Motor neuron (in vitro differentiated cells): ENCODE results near the gene LRP1. TPM values are rescaled to one million over a fixed set of nuclear protein-coding genes. Genes with fewer than 3 reads are reported as not detected.
A peak's percentile ranks its signal among the peaks of the same experiment; 100 is the strongest.

Experiments used
- ATAC-seq, 8 experiments: fragments of 200-7000 bp; cut with Tn5 transposase; replicated peaks in 6 of 8; 2 replicates each; pipeline ENCODE4 v1.8.0; 2021; ENCODE audit warnings: mild to moderate bottlenecking in 8 of 8, moderate library complexity in 8 of 8
- H3K27ac ChIP-seq, 2 donors: fragments of 250-450 bp; sonication (Bioruptor Pico); 2 replicates each; pipeline ENCODE4 v1.9.0; 2021; ENCODE audit warnings: antibody characterized with exemption in 2 of 2, mild to moderate bottlenecking in 2 of 2, moderate library complexity in 1 of 2
- H3K4me1 ChIP-seq, 2 donors: fragments of 250-450 bp; sonication (Bioruptor Pico); replicated peaks in 1 of 2; 2 replicates each; pipeline ENCODE4 v1.6.1; 2021; ENCODE audit warnings: antibody characterized with exemption in 2 of 2, mild to moderate bottlenecking in 2 of 2, moderate library complexity in 1 of 2
- H3K4me3 ChIP-seq, 5 donors: fragments of 250-450 bp; sonication (Bioruptor Pico); 2 replicates each; pipeline ENCODE4 v1.9.0; 2021; ENCODE audit warnings: antibody characterized with exemption in 5 of 5, mild to moderate bottlenecking in 5 of 5, moderate library complexity in 4 of 5
- WGBS, 10 experiments: fragments of 450-650 bp; shearing (Covaris generic); methylation state at CpG; one replicate each; pipeline ENCODE4 v1.0.0; 2022; 5-methylcytosine and 5-hydroxymethylcytosine counted together
- in situ Hi-C, 9 experiments: fragments of 400-800 bp; cut with MboI; loops; one replicate each; pipeline ENCODE4 v1.15.0; 2021; ENCODE audit warnings: low sequenced_read_pairs in 9 of 9, low pct_unique_long_range_greater_than_20kb in 2 of 9; ENCODE audit not compliant: unreplicated experiment in 9 of 9
- total RNA-seq, 8 experiments: library from RNA; unstranded; fragments of 300-600 nt; gene quantifications; 2 replicates each; pipeline versions ENCODE4 v1.2.3 to v1.2.4, GENCODE V29; 2022

LRP1 gene
- total RNA-seq: 100 to 1,000 TPM in 2 of 8 experiments, 10 to 100 TPM in 6; 36.6 to 182 (median 55.3) TPM

DNA sequence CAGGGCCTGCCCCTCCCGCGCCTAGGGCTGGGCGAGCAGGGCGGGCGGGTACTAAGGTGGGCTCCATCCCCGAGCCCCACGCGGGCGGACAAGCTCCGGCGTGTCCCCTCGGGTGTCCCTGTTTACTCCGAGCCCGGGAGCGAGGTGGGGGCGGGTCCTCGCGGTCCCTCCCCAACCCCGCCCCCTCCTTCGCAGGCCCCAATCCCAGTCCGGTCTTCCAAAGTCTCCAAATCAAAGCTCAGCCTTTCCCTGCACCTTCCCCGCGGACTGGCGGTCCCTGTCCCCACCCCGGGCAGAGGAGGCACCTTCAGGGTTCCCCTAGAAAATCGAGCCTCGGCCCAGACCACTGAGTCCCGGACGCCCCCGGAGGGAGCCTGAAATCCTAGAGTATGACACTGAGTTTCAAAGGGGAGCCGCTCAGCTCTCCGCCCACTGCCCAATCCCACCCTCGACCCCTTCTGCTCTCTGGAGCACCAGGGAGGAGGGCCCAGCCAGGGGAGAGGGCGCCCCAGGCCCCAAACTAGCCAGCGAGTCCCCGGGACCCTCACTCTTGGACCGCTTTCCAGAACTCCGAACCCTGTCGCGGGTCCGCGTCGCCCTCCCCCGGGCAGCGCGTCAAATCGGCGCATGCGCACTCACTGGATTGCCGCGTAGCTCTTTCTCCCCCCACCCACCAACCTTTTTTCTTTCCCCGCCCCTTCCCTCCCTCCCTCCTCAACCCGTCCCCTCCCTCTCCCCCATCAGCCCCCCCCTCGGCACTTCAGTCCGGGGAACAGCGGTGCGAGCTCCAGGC lies at the start of gene LRP1:
Gene LRP1, plus strand, starts transcription at position 758 of the 793 bp plus-strand sequence. CDS start 482 bp downstream, outside the sequence.
- ATAC-seq: peak; percentile 55 to 83 (median 66)
- in situ Hi-C loops: loop anchor here in 3 of 9 experiments (10.0 kb wide), 2 partner anchors 47 to 57 kb away; no protein-coding TSS in a partner anchor
- H3K4me1 ChIP-seq: peaks cover 37 to 39% of the 10 kb centered on the region in 2 donors
- peak within 1 kb of the TSS; percentile 83 to 97 (median 89) for H3K4me3 ChIP-seq
- H3K27ac ChIP-seq: peak within 1 kb of the TSS; percentile 87 to 91
- 0% methylated on average over 4 of the region's 57 CpGs; no CpG with 5 or more reads in 9 of the 10 experiments for WGBS, 10 experiments

DNA sequence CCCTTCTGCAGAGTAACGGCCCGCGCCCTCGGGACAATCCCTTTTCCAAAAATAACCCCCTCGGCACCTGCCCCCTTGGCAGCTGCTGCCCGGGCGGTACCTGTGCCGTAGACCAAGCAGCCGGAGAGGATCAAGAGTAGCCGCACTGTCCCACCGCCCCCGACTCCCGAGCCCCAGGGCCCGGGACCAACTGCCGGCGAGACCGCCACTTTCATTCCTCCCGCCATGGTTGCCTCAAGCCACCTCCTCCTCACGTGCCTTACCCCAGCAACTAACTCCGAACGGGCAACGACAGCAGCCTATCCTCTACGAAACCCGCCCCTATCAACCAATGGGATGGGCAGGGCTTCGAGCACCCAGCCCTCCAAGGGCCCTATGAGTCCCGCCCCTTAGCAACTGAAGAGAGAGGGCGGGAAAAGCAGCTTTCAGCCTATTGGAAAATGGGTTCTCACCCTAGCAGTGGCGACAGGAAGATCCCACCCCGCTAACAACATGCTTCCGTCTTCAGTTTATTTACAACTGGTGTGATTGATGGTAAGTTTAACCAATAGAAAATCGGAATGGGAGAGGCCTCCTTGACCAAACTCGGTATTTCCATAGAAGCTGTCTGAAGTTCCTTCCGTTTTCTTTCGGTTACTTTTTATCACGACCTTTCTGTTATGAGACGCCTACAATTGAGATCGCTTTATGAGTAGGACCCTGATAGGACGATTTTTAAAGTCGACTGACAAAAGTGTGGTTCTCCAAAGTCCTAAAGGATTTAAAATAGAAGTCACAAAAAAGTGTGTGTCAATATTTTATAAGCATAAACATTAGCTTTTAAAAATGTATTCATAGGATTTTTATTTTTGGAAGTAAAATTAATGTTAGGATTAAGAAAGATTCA lies 49.5 kb upstream of the LRP1 start, which contains the start of gene NEMP1:
Gene NEMP1, minus strand, starts transcription at position 273 of the 886 bp plus-strand sequence. Its CDS starts 46 bp downstream, at position 227.
- peak; percentile 97 to 100 (median 99) for ATAC-seq
- WGBS, 10 experiments: 0 to 1% (median 0%) methylated on average over 5 to 20 of the region's 39 CpGs
- Histone ChIP-seq H3K4me3 (peak within 1 kb of the TSS; percentile 51 to 81 (median 60)), H3K27ac (peak within 1 kb of the TSS in 1 of 2 donors; percentile 54), H3K4me1 (peaks cover 0 to 3% of the 10 kb centered on the region in 2 donors)
- in situ Hi-C loops: no loop called here

DNA sequence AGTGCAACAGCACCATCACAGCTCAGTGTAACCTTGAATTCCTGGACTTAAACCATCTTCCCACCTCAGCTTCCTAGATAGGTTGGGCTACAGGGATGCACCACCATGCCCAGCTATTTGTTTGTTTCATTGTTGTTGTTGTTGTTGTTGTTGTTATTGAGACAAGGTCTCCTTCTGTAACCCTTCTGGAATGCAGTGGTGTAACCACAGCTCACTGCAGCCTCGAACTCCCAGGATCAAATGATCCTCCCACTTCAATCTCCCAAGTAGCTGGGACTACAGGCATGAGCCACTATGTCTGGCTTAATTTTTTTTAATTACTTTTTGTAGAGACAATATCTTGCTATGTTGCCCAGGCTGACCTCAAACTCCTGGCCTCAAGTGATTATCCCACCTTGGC lies 48.5 kb upstream of the LRP1 start:
- no peak overlapping the region for H3K4me3 ChIP-seq
- H3K27ac ChIP-seq: no peak overlapping the region
- WGBS, 10 experiments: 17 to 80% (median 43%) methylated on average over 1 of the region's 1 CpG; no CpG with 5 or more reads in 6 of the 10 experiments
- in situ Hi-C loops: no loop called here
- no peak for ATAC-seq
- peaks cover 0 to 3% of the 10 kb centered on the region in 2 donors for H3K4me1 ChIP-seq

DNA sequence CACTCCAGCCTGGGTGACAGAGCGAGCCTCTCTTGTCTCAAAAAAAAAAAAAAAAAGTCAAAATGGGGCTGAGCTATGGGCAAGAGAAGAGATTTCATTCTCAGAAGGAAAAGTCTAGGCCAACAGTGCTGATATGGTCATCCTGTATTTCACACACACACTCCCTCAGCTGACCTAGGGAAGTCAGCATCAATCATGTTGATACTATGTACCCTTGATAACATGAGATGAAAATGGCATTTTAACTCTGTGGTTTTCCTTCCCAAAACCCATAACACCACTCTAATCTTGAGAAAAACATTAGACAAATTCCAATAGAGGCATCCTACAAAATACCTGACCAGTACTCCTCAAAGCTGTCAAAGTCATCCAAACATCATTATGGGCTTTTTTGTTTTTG lies 47.4 kb upstream of the LRP1 start:
- Histone ChIP-seq H3K4me3 (no peak overlapping the region), H3K27ac (no peak overlapping the region), H3K4me1 (peaks cover 2 to 5% of the 10 kb centered on the region in 2 donors)
- in situ Hi-C loops: no loop called here
- ATAC-seq: no peak
- WGBS, 10 experiments: 80 to 100% methylated on average over 1 of the region's 1 CpG; no CpG with 5 or more reads in 8 of the 10 experiments

DNA sequence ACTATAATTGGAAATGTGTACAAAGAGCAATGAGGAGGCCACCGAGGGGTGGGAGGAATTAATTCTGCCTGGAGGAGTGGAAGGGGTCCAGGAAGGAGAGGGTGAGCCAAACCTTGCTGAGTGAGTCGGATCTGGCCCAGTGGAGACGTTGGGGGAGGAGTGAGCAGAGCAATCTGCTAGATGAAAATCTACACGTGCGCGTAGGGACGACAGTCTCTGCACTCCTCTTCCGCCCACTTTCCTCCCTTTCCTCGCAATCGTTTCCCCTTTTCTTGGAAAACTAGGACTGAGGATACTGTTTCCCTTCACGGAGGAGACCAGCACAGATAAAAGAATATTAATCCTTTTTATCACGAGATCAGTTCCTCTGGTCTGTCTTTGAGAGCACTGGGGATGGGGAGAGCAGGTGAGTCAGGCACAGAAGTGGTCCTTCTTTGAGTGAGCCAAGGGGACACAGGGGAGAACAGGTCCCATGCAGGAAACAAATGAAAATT lies 42.2 kb upstream of the LRP1 start:
- in situ Hi-C loops: no loop called here
- WGBS, 10 experiments: 0 to 31% (median 11%) methylated on average over 2 to 10 of the region's 12 CpGs; no CpG with 5 or more reads in 3 of the 10 experiments
- peaks cover 17 to 19% of the 10 kb centered on the region in 2 donors for H3K4me1 ChIP-seq
- peak overlapping the region in 3 of 5 donors; percentile 53 to 94 (median 77) for H3K4me3 ChIP-seq
- H3K27ac ChIP-seq: peak overlapping the region in 1 of 2 donors; percentile 28
- no peak for ATAC-seq

DNA sequence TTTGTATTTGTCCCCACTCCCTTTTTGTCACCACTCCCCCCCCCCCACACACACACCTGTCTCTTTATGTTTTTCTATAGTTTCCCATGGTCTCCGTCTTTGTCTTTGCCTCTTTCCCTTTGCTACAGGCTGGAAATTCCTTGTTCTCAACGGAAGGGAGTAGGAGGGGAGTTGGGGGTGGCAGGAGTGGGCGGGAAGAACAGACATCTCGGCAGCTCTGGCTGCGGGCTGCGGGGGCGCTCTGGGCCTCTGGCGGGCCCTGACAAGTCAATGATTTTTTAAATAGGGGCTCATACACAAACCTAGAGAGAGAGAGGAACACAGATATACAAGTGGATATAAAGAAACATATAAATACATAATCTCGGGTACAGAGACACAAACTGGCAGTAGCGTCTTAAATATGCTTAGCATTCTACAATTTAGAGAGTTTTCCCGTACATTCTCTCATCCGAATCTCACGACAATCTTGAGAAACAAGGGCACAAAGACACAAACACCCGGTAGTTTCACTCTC lies 41.7 kb upstream of the LRP1 start:
- WGBS, 10 experiments: 0 to 14% (median 7%) methylated on average over 1 to 6 of the region's 14 CpGs; no CpG with 5 or more reads in 7 of the 10 experiments
- peak overlapping the region; percentile 53 to 94 (median 69) for H3K4me3 ChIP-seq
- H3K27ac ChIP-seq: peak overlapping the region in 1 of 2 donors; percentile 78
- H3K4me1 ChIP-seq: peaks cover 17 to 19% of the 10 kb centered on the region in 2 donors
- ATAC-seq: peak in 4 of 8 experiments; percentile 2 to 7 (median 5)
- in situ Hi-C loops: no loop called here

DNA sequence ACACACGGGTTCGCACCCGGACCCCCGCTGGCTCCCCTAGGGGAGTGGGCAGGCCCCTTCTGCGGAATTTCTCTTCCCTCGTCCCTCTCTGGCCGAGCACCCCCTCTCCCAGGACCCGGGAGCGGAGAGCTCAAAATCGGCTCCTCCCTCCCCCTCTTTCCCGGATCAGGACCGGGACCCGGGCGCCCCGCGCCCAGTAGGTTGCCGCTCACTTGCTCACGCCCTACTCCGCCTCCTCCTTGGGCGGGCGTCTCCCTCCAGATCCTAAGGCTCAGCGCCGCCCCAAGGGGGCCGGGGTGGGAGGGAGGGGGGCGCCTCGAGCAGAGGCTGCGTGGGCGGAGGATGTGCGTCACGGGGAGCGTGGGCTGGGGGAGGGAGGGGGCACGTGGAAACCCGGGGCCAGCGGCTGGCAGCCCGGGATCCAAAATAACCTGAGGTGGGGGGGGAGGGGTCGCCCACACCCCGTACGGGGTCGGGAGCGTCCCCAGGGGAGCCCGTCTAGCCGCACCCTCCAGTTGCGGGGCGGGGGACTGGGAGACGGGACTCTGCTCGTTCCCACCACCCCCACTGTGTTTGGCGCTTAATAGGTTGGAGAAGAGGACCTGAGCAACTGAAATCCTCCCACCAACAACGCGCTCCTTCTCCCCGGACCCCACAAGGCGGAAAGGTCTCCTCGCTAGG lies 41.1 kb upstream of the LRP1 start:
- Histone ChIP-seq H3K27ac (peak overlapping the region; percentile 17 to 78), H3K4me3 (peak overlapping the region; percentile 53 to 94 (median 69)), H3K4me1 (peaks cover 17 to 19% of the 10 kb centered on the region in 2 donors)
- in situ Hi-C loops: no loop called here
- peak; percentile 5 to 35 (median 16) for ATAC-seq
- WGBS, 10 experiments: 0 to 12% (median 5%) methylated on average over 1 to 7 of the region's 52 CpGs; no CpG with 5 or more reads in 6 of the 10 experiments

DNA sequence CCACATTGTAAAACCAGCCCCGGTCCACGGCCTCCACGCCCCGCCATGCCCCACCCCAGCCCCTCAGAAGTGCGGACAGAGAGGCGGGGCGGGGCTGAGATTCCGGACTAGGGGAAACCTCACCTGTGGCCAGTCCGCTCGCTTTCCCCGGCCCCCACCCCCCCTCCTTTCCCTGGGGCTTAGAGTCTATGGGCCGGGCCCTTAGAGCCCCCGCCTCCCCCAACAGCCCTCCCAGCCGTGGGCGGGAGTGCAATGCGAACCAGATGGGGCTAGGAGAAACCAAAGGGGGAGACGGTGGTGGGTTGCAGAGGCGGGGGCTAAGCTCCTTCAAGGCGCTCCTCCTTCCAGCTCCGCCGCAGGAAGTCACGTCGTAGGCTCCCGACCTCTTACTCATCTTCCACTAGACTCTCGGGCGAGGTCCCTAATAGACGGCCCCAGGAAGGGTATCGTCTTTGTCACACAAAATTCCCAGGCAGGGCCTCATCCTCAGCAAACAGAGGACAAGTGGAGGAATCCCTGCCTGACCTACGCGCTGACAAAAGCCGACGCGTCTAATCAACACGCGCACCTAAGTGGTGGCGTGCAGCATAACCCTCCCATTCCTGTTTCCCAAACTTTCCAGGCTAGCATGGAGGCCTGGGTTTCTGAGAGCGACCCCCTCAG lies 40.5 kb upstream of the LRP1 start:
- ATAC-seq: peak; percentile 2 to 23 (median 8)
- WGBS, 10 experiments: 0% methylated on average over 10 of the region's 37 CpGs; no CpG with 5 or more reads in 9 of the 10 experiments
- Histone ChIP-seq H3K27ac (peak overlapping the region; percentile 66 to 78), H3K4me3 (peak overlapping the region; percentile 53 to 94 (median 69)), H3K4me1 (peaks cover 18 to 19% of the 10 kb centered on the region in 2 donors)
- in situ Hi-C loops: no loop called here

DNA sequence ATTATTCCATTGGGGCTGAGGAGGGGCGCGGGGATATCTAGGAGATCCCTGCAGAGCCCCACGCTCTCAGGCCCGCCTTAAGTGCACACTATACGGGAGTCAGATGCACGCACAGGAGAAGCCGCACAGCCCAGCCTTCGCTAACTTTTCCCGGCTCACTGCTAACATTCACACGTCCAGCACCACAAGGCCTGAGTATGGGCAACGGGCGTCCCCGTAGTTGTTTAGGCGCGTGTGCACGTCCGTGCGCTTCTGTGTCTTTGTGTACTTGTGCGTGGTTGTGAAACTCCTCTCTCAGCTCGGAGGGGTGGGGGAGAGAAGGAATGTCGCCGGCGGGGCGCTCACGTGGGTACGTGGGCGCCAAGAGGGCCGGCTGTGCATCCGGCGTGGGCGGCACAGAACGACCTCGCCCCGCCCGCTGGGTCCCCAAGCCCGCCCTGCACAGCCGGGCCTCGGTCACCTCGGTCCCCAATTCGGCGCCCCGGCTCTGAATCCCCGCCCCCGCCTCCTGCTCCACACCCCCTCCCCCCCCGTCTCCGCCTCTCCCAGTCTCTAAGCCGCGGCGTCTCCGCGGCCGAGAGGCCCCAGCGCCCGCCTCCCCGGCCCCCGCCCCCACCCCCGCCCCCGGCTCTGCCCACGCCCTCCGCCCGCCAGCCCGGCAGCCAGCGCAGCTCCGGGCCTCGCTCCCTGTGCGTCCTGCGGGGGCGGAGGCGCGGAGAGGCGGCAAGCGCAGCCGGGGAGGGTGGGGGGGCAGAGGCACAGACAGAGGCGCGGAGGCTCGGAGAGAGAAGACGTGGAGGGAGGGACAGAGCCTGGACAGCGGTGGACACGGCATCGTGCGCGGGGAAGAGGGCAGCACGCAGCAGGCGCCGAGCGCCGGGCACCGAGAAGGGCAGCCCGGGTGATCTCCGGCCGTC lies 39.7 kb upstream of the LRP1 start, which contains the start of gene NAB2:
Gene NAB2, plus strand, starts transcription at position 761 of the 917 bp plus-strand sequence. CDS start 158 bp downstream, outside the sequence.
- WGBS, 10 experiments: 0 to 5% (median 1%) methylated on average over 6 to 8 of the region's 91 CpGs; no CpG with 5 or more reads in 6 of the 10 experiments
- Histone ChIP-seq H3K4me3 (peak within 1 kb of the TSS; percentile 53 to 94 (median 69)), H3K4me1 (peaks cover 22 to 26% of the 10 kb centered on the region in 2 donors), H3K27ac (peak within 1 kb of the TSS; percentile 66 to 87)
- in situ Hi-C loops: no loop called here
- peak; percentile 45 to 82 (median 73) for ATAC-seq

DNA sequence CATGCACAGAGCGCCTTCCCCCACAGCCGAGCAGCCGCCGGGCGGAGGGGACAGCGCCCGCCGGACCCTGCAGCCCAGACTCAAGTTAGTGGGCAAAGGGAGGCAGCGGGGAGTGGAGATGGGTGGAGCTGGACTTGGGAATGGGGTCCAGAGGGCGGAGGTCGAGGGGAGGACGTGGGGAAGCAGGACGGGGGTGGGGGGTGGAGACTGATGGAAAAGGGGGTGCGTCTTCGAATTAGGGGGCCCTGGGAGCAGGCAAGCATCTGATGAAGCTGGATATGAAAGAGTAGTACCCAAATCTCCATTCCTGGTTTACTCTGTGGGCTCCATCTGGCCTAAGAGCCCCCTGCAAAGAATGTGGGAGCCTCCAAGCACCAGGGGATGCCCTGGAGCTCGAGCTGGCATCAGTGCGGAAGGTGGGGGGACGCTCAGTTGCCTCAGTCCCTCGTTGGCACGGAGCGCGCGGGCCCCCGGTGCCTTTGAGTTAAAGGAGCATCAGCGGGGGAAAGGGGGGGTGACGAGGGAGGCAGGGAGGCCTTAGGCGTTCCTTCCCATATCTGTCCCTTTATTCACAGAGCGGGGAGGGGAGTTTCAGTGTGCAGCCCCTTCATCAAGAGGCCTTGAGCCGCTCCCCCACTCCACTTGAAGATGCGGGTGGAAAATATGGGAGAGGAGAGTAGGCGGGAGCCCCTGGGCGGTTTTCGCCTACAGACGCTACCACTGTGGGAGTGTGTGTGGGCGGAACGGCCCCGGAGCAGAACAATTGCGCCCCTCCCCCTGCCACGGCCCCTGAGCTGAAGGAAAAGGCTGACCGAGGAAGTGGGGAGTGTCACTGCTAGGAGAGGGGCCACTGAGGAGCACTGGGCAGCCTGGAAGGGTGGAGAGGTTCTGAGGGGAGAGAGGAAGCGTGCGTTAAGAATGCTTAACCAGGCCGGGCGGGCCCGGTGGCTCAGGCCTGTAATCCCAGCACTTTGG lies 38.7 kb upstream of the LRP1 start:
- in situ Hi-C loops: no loop called here
- peak; percentile 2 to 25 (median 12) for ATAC-seq
- Histone ChIP-seq H3K4me3 (peak overlapping the region; percentile 53 to 94 (median 69)), H3K27ac (peak overlapping the region; percentile 66 to 87), H3K4me1 (peaks cover 31 to 35% of the 10 kb centered on the region in 2 donors)
- 0 to 7% (median 0%) methylated on average over 1 to 11 of the region's 45 CpGs; no CpG with 5 or more reads in 3 of the 10 experiments for WGBS, 10 experiments
